GM12892 (cell line): ENCODE results near the gene MIER2.
"Not testable (repeated sequence)": the region's sequence is repeated elsewhere in the genome, so short reads cannot be mapped to it uniquely, and the experiment has no call there.

Source experiments
- POLR2A ChIP-seq: IDR thresholded peaks from 2 replicates; pipeline ENCODE4 v1.6.1; 2011; ENCODE audit warnings: low read depth, low read length, control low read depth
- POLR2AphosphoS5 ChIP-seq: IDR thresholded peaks from 2 replicates; pipeline ENCODE4 v1.6.1; 2011; ENCODE audit warnings: low read depth, low read length, control low read depth
- TAF1 ChIP-seq: IDR thresholded peaks from 2 replicates; pipeline ENCODE4 v1.6.1; 2011; ENCODE audit warnings: low read depth, mild to moderate bottlenecking, control low read depth, low read length, borderline replicate concordance

DNA sequence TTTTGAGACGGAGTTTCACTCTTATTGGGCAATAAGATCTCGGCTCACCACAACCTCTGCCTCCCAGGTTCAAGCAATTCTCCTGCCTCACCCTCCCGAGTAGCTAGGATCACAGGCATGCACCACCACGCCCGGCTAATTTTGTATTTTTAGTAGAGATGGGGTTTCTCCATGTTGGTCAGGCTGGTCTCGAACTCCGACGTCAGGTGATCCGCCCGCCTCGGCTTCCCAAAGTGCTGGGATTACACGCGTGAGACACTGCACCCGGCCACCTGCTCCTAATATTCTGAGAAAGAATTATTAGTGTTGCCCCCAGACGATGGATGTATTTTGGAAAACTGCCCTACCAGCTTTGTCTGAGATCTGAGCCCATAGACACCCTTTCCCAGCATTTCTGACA lies 10.9 kb upstream of the MIER2 start:
- TF ChIP-seq TAF1, POLR2A, POLR2AphosphoS5: not testable (repeated sequence)
